Esophagus muscularis mucosa (tissue), 4 donors: ENCODE data around the gene BMPR1B. TPM values are rescaled to one million over a fixed set of nuclear protein-coding genes. Genes with fewer than 3 reads are reported as not detected.

ENCODE experiments used
- DNase-seq: peaks from one replicate; pipeline ENCODE4 v3.0.0-alpha.2; 2017; ENCODE audit errors: extremely low spot score
- H3K27ac ChIP-seq, 4 donors: fragments of 200-600 bp; sonication (generic); replicated peaks in 1 of 4; 1 replicate in 3 of 4; 2 replicates in 1 of 4; pipeline ENCODE4 v1.5.1; 2016 to 2019; ENCODE audit warnings: mild to moderate bottlenecking in 1 of 4
- H3K27me3 ChIP-seq, 4 donors: fragments of 200-600 bp; sonication (generic); one replicate each; pipeline versions ENCODE4 v1.5.1 to v1.6.0; 2016 to 2019
- H3K36me3 ChIP-seq, 4 donors: fragments of 200-600 bp; sonication (generic); one replicate each; pipeline ENCODE4 v1.5.1; 2016 to 2019
- H3K4me1 ChIP-seq, 4 donors: fragments of 200-600 bp; sonication (generic); one replicate each; pipeline ENCODE4 v1.5.1; 2016 to 2019
- H3K4me3 ChIP-seq, 4 donors: fragments of 200-600 bp; sonication (generic); 1 replicate in 2 of 4; 2 replicates in 2 of 4; pipeline ENCODE4 v1.5.1; 2016 to 2019; ENCODE audit warnings: mild to moderate bottlenecking in 4 of 4, moderate library complexity in 1 of 4
- H3K9me3 ChIP-seq, 4 donors: fragments of 200-600 bp; sonication (generic); 1 replicate in 3 of 4; 2 replicates in 1 of 4; pipeline ENCODE4 v1.5.1; 2016 to 2019
- EP300 ChIP-seq: sonication (generic); formaldehyde crosslinking; IDR thresholded peaks from one replicate; pipeline ENCODE4 v1.6.1; 2017; ENCODE audit warnings: antibody characterized with exemption
- POLR2A ChIP-seq: fragments of 450-650 bp; IDR thresholded peaks from one replicate; pipeline ENCODE4 v1.6.1; 2017; ENCODE audit warnings: antibody characterized with exemption, moderate library complexity, mild to moderate bottlenecking, low read depth
- POLR2AphosphoS5 ChIP-seq, 2 donors: sonication (generic); formaldehyde crosslinking; IDR thresholded peaks; one replicate each; pipeline ENCODE4 v1.6.1; 2017; ENCODE audit warnings: antibody characterized with exemption in 2 of 2
- WGBS: methylation state at CpG from one replicate; pipeline ENCODE4 v1.1.5; 2018; 5-methylcytosine and 5-hydroxymethylcytosine counted together
- intact Hi-C: fragments of 100-400 bp; cut with DNase I; formaldehyde crosslinking; loops from one replicate; pipeline ENCODE4 v1.15.1; 2023
- total RNA-seq, 4 donors: library from RNA; depleted of rRNA; stranded (reverse); fragments of >200 nt; gene quantifications; one replicate each; pipeline versions ENCODE4 v1.1.0 to v1.2.1, GENCODE V29; 2016
- TF ChIP-seq, protein P1 (sequence below), 3 experiments: fragments of 200-600 bp in 2 of 3; fragments of 450-650 bp in 1 of 3; sonication (generic) in 2 of 3; IDR thresholded peaks; one replicate each; pipeline ENCODE4 v1.5.1; 2017 to 2019; ENCODE audit warnings: antibody characterized with exemption in 3 of 3, mild to moderate bottlenecking in 2 of 3, moderate library complexity in 1 of 3

The BMPR1B gene
- total RNA-seq, 4 donors from 2014 or later: 11.3 to 22.0 (median 17.6) TPM

DNA sequence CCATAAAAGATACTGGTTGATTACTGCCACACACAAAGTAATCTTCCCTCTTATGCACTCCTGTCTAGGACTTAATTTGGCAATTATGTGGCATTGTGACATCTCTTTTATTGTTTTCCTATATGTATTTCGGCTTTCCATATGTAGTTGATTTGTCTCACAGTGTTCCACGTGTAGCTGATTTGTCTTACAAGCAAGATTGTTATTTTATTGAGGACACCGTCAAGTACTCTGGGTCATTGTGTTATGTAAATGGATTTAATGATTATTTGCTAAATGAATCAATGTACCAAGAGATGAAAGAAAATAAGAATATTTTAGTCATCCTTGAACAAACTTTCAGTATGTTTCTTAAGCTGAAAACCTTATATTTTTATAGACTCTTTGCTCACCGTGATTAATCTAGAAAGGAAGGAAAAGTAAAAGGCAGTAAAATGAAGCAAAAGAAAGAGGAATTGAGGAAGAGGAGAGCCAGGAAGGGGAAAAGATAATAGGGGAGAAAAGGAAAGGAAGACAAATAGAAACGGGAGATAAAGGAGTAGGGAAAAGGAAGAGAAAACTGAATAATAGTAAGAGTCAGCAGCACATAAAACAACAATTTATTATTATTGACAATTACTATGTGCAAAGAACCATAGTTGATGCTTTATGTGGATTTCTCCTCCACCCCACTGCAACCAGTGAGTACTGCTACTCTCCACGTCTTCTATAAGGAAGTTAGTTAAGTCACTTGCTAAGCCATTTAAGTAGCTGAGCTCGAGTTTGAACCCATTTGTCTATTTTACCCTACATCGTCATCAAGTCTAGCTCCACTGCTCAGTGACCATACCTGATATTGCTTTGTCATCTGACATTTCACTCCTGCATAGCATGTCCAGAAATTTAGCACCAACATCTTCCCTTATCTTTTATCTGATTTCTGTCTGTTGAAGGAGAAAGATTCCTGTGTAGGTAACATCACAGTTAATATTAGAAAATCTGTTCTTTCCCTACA, 336.5 kb downstream of the BMPR1B start:
- no peak overlapping the region for H3K4me3 ChIP-seq

DNA sequence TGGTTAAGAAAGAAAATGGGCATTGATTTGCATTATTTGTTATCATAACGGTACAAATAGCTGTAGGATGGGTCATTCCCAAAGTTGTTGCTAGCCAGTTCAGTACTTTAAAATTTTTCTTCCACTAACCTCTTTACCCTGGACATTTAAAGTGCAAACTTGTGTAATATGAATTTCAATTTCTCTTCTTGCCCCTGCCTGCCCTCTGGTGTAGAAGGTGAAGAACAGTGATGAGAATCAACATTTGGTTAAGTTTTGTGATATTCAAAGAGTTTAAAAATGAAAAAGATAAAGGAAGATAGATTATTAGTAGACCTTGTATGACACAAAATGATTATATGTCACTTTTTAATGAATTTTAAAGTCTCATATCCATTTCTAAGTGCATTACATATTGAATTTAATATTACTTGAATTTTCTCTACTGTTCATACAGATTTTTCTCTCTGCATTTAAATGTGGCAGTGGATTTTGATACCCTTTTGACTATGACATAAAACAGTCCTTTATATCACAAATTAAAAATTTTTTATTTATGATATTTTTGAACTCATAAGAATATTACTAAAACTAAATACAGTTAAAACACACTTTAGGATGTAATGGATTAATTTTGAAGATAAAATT, 337.7 kb downstream of the BMPR1B start:
- TF ChIP-seq POLR2AphosphoS5 (IDR thresholded peaks at IDR 0.05): no peak
- TF ChIP-seq, protein P1, sequence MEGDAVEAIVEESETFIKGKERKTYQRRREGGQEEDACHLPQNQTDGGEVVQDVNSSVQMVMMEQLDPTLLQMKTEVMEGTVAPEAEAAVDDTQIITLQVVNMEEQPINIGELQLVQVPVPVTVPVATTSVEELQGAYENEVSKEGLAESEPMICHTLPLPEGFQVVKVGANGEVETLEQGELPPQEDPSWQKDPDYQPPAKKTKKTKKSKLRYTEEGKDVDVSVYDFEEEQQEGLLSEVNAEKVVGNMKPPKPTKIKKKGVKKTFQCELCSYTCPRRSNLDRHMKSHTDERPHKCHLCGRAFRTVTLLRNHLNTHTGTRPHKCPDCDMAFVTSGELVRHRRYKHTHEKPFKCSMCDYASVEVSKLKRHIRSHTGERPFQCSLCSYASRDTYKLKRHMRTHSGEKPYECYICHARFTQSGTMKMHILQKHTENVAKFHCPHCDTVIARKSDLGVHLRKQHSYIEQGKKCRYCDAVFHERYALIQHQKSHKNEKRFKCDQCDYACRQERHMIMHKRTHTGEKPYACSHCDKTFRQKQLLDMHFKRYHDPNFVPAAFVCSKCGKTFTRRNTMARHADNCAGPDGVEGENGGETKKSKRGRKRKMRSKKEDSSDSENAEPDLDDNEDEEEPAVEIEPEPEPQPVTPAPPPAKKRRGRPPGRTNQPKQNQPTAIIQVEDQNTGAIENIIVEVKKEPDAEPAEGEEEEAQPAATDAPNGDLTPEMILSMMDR (IDR thresholded peaks at IDR 0.05): peak; percentile 59 to 65 (median 64)
- Histone ChIP-seq H3K9me3 (no peaks in the 10 kb centered on the region), H3K27ac (no peak overlapping the region), H3K4me3 (no peak overlapping the region), H3K36me3 (no peaks in the 10 kb centered on the region), H3K4me1 (peaks cover 0 to 26% (median 10%) of the 10 kb centered on the region in 4 donors), H3K27me3 (no peaks in the 10 kb centered on the region)
- DNase-seq: no peak
- intact Hi-C loops: loop anchor here (5.0 kb wide), 1 partner anchor 473 kb away; no protein-coding TSS in a partner anchor
- 36% methylated on average over 1 of the region's 1 CpG for WGBS

More for the DNA sequence above, 336.5 kb downstream of the BMPR1B start:
- 79% methylated on average over 8 of the region's 8 CpGs for WGBS
- no peak for DNase-seq
- intact Hi-C loops: loop anchor here (5.0 kb wide), 1 partner anchor 337 kb away; the partner anchor contains the start of gene BMPR1B
- Histone ChIP-seq H3K4me1 (peaks cover 0 to 27% (median 12%) of the 10 kb centered on the region in 4 donors), H3K9me3 (no peaks in the 10 kb centered on the region), H3K36me3 (no peaks in the 10 kb centered on the region), H3K27me3 (no peaks in the 10 kb centered on the region), H3K27ac (no peak overlapping the region)
- TF ChIP-seq EP300 (no peak), POLR2AphosphoS5 (IDR thresholded peaks at IDR 0.05) (no peak), POLR2A (no peak)
- TF ChIP-seq, protein P1 (IDR thresholded peaks at IDR 0.05): no peak

DNA sequence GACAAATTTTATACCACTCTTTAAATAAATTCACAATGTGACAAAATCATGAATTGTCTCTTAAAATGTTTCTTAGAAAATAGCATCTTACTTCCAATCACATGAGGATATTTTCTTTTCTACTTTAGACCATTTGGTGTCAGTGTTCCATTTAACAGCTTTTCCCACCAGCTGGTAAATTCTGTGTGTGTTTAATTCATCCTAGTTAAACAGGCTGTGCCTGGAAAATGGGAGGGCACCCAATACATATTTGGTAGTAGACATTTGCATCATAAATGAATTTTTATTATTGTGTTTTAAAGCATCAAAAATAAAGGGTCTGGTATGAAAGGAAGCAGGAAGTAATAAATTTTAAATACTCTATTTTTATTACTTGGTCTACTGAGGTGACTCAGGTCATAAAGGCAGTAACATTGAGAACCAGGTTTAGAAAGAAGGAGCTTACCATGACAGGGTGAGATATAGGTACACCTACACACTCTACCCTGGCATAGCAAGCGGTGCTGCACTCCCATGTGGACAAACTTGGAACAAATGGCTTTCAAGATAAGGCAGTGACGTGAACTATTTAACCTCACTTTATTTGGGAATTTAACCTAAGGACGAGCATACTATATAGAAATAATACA, 344.5 kb downstream of the BMPR1B start:
- Histone ChIP-seq H3K4me3 (no peak overlapping the region), H3K27ac (no peak overlapping the region), H3K27me3 (no peaks in the 10 kb centered on the region), H3K4me1 (no peaks in the 10 kb centered on the region), H3K9me3 (no peaks in the 10 kb centered on the region), H3K36me3 (no peaks in the 10 kb centered on the region)
- TF ChIP-seq, protein P1 (IDR thresholded peaks at IDR 0.05): no peak
- TF ChIP-seq POLR2A (no peak), POLR2AphosphoS5 (IDR thresholded peaks at IDR 0.05) (no peak), EP300 (no peak)
- DNase-seq: no peak
- 95% methylated on average over 3 of the region's 3 CpGs for WGBS
- intact Hi-C loops: no loop called here

DNA sequence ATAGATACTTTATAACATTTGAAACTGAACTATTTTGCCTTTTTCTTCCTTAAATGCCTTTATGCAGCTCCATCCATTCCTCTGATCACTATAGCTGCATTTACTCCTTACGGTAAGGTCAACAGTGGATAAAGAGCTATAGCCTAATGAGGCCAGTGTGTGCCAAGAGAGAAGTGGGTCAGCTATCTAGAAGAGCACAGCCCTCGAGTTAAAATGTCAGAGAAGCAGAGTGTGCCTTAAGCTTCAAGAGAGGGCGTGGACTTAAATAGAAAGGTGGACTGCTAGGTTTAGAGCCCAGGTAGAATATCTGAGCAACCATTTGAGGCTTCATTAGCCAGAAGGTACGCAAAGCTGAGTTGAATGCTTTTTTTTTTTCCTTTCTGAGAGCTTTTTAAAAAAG, 347.4 kb downstream of the BMPR1B start:
- no peaks in the 10 kb centered on the region for H3K4me1 ChIP-seq
- intact Hi-C loops: no loop called here
- H3K27ac ChIP-seq: no peak overlapping the region
- DNase-seq: no peak
- 95% methylated on average over 4 of the region's 4 CpGs for WGBS
- no peaks in the 10 kb centered on the region for H3K36me3 ChIP-seq
- no peak overlapping the region for H3K4me3 ChIP-seq
- H3K27me3 ChIP-seq: no peaks in the 10 kb centered on the region
- H3K9me3 ChIP-seq: no peaks in the 10 kb centered on the region
- TF ChIP-seq POLR2A: no peak
- TF ChIP-seq EP300: no peak
- TF ChIP-seq POLR2AphosphoS5 (IDR thresholded peaks at IDR 0.05): no peak
- TF ChIP-seq, protein P1 (IDR thresholded peaks at IDR 0.05): no peak
